Measurements from ENCODE around the gene SLC38A10. TPM values are rescaled to one million over a fixed set of nuclear protein-coding genes. Genes with fewer than 3 reads are reported as not detected.

The SLC38A10 gene
- total and polyA plus RNA-seq, 2 of the 13 experiments (the other 11 are each of a cell fraction or from before 2014, with no cell fraction given), result 23.4 to 55.8 TPM

GRCh38 chr17:81244358-81245023 lies 50.6 kb downstream of the SLC38A10 start (continued):
- TF ChIP-seq, protein P1, sequence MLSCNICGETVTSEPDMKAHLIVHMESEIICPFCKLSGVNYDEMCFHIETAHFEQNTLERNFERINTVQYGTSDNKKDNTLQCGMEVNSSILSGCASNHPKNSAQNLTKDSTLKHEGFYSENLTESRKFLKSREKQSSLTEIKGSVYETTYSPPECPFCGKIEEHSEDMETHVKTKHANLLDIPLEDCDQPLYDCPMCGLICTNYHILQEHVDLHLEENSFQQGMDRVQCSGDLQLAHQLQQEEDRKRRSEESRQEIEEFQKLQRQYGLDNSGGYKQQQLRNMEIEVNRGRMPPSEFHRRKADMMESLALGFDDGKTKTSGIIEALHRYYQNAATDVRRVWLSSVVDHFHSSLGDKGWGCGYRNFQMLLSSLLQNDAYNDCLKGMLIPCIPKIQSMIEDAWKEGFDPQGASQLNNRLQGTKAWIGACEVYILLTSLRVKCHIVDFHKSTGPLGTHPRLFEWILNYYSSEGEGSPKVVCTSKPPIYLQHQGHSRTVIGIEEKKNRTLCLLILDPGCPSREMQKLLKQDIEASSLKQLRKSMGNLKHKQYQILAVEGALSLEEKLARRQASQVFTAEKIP (CRISPR knock-in tag; IDR thresholded peaks at IDR 0.05; ENCODE audit: borderline replicate concordance), result no peak
- TF ChIP-seq ZNF761 (CRISPR knock-in tag; conservative IDR thresholded peaks at IDR 0.05), result 0 out of 2 replicates have a peak, but pooled peaks have one; percentile 57
- no peak for TF ChIP-seq ZBTB39 (CRISPR knock-in tag; IDR thresholded peaks at IDR 0.05)
- no peak for TF ChIP-seq ARID5B (CRISPR knock-in tag; IDR thresholded peaks at IDR 0.05)
- no peak for TF ChIP-seq HNF4A (CRISPR knock-in tag; IDR thresholded peaks at IDR 0.05)
- TF ChIP-seq, protein P2, sequence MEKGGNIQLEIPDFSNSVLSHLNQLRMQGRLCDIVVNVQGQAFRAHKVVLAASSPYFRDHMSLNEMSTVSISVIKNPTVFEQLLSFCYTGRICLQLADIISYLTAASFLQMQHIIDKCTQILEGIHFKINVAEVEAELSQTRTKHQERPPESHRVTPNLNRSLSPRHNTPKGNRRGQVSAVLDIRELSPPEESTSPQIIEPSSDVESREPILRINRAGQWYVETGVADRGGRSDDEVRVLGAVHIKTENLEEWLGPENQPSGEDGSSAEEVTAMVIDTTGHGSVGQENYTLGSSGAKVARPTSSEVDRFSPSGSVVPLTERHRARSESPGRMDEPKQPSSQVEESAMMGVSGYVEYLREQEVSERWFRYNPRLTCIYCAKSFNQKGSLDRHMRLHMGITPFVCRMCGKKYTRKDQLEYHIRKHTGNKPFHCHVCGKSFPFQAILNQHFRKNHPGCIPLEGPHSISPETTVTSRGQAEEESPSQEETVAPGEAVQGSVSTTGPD (CRISPR knock-in tag; IDR thresholded peaks at IDR 0.05), result no peak
- TF ChIP-seq ZNF747 (CRISPR knock-in tag; IDR thresholded peaks at IDR 0.05; ENCODE audit: borderline replicate concordance), result no peak
- TF ChIP-seq ZBTB38 (CRISPR knock-in tag; IDR thresholded peaks at IDR 0.05), result no peak; the same call in 1 of the 2 replicates
- no peak for TF ChIP-seq NCOA1 (CRISPR knock-in tag; IDR thresholded peaks at IDR 0.05)
- TF ChIP-seq, protein P3, sequence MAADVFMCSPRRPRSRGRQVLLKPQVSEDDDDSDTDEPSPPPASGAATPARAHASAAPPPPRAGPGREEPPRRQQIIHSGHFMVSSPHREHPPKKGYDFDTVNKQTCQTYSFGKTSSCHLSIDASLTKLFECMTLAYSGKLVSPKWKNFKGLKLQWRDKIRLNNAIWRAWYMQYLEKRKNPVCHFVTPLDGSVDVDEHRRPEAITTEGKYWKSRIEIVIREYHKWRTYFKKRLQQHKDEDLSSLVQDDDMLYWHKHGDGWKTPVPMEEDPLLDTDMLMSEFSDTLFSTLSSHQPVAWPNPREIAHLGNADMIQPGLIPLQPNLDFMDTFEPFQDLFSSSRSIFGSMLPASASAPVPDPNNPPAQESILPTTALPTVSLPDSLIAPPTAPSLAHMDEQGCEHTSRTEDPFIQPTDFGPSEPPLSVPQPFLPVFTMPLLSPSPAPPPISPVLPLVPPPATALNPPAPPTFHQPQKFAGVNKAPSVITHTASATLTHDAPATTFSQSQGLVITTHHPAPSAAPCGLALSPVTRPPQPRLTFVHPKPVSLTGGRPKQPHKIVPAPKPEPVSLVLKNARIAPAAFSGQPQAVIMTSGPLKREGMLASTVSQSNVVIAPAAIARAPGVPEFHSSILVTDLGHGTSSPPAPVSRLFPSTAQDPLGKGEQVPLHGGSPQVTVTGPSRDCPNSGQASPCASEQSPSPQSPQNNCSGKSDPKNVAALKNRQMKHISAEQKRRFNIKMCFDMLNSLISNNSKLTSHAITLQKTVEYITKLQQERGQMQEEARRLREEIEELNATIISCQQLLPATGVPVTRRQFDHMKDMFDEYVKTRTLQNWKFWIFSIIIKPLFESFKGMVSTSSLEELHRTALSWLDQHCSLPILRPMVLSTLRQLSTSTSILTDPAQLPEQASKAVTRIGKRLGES (CRISPR knock-in tag; IDR thresholded peaks at IDR 0.05; ENCODE audit: borderline replicate concordance), result no peak
- peak; percentile 87; the same call in 1 of the 2 replicates for TF ChIP-seq PAF1 (CRISPR knock-in tag; IDR thresholded peaks at IDR 0.05)
- TF ChIP-seq, protein P4, sequence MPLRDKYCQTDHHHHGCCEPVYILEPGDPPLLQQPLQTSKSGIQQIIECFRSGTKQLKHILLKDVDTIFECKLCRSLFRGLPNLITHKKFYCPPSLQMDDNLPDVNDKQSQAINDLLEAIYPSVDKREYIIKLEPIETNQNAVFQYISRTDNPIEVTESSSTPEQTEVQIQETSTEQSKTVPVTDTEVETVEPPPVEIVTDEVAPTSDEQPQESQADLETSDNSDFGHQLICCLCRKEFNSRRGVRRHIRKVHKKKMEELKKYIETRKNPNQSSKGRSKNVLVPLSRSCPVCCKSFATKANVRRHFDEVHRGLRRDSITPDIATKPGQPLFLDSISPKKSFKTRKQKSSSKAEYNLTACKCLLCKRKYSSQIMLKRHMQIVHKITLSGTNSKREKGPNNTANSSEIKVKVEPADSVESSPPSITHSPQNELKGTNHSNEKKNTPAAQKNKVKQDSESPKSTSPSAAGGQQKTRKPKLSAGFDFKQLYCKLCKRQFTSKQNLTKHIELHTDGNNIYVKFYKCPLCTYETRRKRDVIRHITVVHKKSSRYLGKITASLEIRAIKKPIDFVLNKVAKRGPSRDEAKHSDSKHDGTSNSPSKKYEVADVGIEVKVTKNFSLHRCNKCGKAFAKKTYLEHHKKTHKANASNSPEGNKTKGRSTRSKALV (CRISPR knock-in tag; IDR thresholded peaks at IDR 0.05), result no peak

Data from HepG2 (cell line).